Mesendoderm (in vitro differentiated cells): Measurements from ENCODE around the gene SPTBN4.
A peak's percentile ranks its signal among the peaks of the same experiment; 100 is the strongest.

Experiments
- DNase-seq: peaks from one replicate; pipeline ENCODE4 v3.0.0; 2013
- H2AK5ac ChIP-seq: 2 replicates; pipeline ENCODE4 v1.6.1; 2013; ENCODE audit warnings: low read length, inconsistent platforms
- H2BK120ac ChIP-seq: 2 replicates; pipeline ENCODE4 v1.6.1; 2013; ENCODE audit warnings: low read depth, mild to moderate bottlenecking, low read length, moderate library complexity, mixed read lengths
- H2BK15ac ChIP-seq: replicated peaks from 2 replicates; pipeline ENCODE4 v1.6.1; 2013; ENCODE audit warnings: low read depth, mild to moderate bottlenecking, moderate library complexity
- H2BK5ac ChIP-seq: 2 replicates; pipeline ENCODE4 v1.6.1; 2013; ENCODE audit warnings: low read length, inconsistent platforms
- H3K18ac ChIP-seq: 2 replicates; pipeline ENCODE4 v1.6.1; 2013; ENCODE audit warnings: mild to moderate bottlenecking, low read length, mixed read lengths
- H3K23ac ChIP-seq: one replicate; pipeline ENCODE4 v1.6.1; 2013; ENCODE audit warnings: low read length
- H3K27ac ChIP-seq: 2 replicates; pipeline ENCODE4 v1.5.1; 2013; ENCODE audit warnings: low read depth, mild to moderate bottlenecking, inconsistent platforms, low read length, moderate library complexity
- H3K27me3 ChIP-seq: 2 replicates; pipeline ENCODE4 v1.6.1; 2013; ENCODE audit warnings: low read length, control low read depth, mild to moderate bottlenecking, inconsistent platforms; ENCODE audit not compliant: insufficient read depth, poor library complexity
- H3K36me3 ChIP-seq: 2 replicates; pipeline ENCODE4 v1.6.1; 2013; ENCODE audit warnings: low read length, inconsistent platforms; ENCODE audit not compliant: control insufficient read depth, insufficient read depth
- H3K4ac ChIP-seq: one replicate; pipeline ENCODE4 v1.6.1; 2013; ENCODE audit warnings: low read depth, mild to moderate bottlenecking, low read length, moderate library complexity
- H3K4me1 ChIP-seq: 2 replicates; pipeline ENCODE4 v1.6.1; 2013; ENCODE audit warnings: low read depth, low read length, inconsistent platforms; ENCODE audit not compliant: control insufficient read depth
- H3K4me2 ChIP-seq: 2 replicates; pipeline ENCODE4 v1.6.1; 2013; ENCODE audit warnings: low read length
- H3K4me3 ChIP-seq: 2 replicates; pipeline ENCODE4 v1.5.1; 2013; ENCODE audit warnings: mild to moderate bottlenecking, low read length
- H3K56ac ChIP-seq: one replicate; pipeline ENCODE4 v1.6.1; 2013; ENCODE audit warnings: low read length
- H3K79me1 ChIP-seq: 2 replicates; pipeline ENCODE4 v1.6.1; 2013; ENCODE audit warnings: low read length, inconsistent platforms
- H3K79me2 ChIP-seq: 2 replicates; pipeline ENCODE4 v1.6.1; 2013; ENCODE audit warnings: mild to moderate bottlenecking, low read length; ENCODE audit not compliant: control insufficient read depth, insufficient read depth
- H3K9ac ChIP-seq: 2 replicates; pipeline ENCODE4 v1.6.1; 2013; ENCODE audit warnings: low read length, inconsistent platforms
- H4K5ac ChIP-seq: one replicate; pipeline ENCODE4 v1.6.1; 2013; ENCODE audit warnings: low read length
- H4K8ac ChIP-seq: one replicate; pipeline ENCODE4 v1.6.1; 2013; ENCODE audit warnings: low read depth, mild to moderate bottlenecking, control low read depth, low read length, moderate library complexity
- WGBS: extraction: QIAGEN DNeasy Blood & Tissue Kit; methylation state at CpG from one replicate; pipeline ENCODE4 v1.1.7; 2013; ENCODE audit warnings: low lambda C conversion rate, missing lambda C conversion rate; ENCODE audit not compliant: insufficient coverage; ENCODE audit errors: extremely low coverage; 5-methylcytosine and 5-hydroxymethylcytosine counted together

The SPTBN4 gene

DNA sequence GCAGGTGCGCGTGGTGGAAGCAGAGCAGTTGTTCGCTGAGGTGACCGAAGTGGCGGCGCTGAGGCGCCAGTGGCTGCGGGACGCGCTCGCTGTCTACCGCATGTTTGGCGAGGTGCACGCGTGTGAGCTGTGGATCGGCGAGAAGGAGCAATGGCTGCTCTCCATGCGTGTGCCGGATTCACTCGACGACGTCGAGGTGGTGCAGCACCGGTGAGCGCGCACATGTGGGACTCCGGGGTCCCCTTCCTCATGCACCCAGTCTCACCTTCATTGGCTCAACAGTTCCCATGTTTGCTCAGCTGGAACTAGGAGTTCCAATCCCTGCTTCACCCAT is 46.5 kb downstream of the SPTBN4 start:
- Histone ChIP-seq H3K79me2 (no peaks in the 10 kb centered on the region), H2BK5ac (no peak overlapping the region), H2BK15ac (no peak overlapping the region), H2AK5ac (no peak overlapping the region), H3K4me1 (no peaks in the 10 kb centered on the region), H4K5ac (no peak overlapping the region), H3K4me3 (no peak overlapping the region), H3K36me3 (no peaks in the 10 kb centered on the region), H3K4ac (no peak overlapping the region), H4K8ac (no peak overlapping the region), H3K79me1 (no peaks in the 10 kb centered on the region), H2BK120ac (no peak overlapping the region), H3K23ac (no peak overlapping the region), H3K27ac (no peak overlapping the region), H3K18ac (no peak overlapping the region), H3K27me3 (peaks cover 26% of the 10 kb centered on the region), H3K56ac (no peak overlapping the region), H3K4me2 (no peak overlapping the region), H3K9ac (no peak overlapping the region)
- WGBS, result no CpG with 5 or more reads among the region's 27 CpGs
- no peak for DNase-seq

DNA sequence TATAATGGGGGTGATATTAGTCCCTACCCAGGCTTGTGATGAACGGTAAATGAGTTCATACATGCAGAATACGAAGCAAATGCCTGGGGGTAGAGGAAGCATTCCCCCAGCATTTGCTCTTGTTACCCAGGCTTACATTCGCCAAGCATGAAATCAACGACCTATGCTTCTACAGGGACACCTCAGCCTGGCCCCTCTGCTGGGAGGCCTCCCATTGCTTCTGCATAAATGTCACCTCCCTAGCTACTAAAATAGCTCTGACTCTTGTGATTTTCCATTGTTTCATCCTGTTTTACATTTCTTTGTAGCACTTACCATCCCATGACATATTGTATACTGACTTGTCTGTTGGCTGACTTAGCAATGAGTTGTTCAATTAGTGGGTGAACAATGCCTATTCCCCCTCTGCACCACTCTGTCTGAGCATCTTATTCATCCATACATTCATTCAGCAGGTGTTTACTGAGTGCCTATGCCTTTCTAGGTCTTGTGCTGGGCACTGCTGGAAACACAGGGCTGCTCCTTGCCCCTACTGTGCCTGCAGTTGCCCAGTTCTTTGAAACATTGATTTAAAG is 47.0 kb downstream of the SPTBN4 start:
- no peak overlapping the region for H4K5ac ChIP-seq
- H3K36me3 ChIP-seq, result no peaks in the 10 kb centered on the region
- no peak overlapping the region for H2BK15ac ChIP-seq
- WGBS, result no CpG with 5 or more reads among the region's 4 CpGs
- H3K27ac ChIP-seq, result no peak overlapping the region
- no peak overlapping the region for H3K9ac ChIP-seq
- no peak overlapping the region for H2BK120ac ChIP-seq
- no peak for DNase-seq
- no peaks in the 10 kb centered on the region for H3K79me1 ChIP-seq
- no peak overlapping the region for H2AK5ac ChIP-seq
- no peak overlapping the region for H3K56ac ChIP-seq
- H3K23ac ChIP-seq, result no peak overlapping the region
- no peak overlapping the region for H3K4me3 ChIP-seq
- no peak overlapping the region for H4K8ac ChIP-seq
- H3K4ac ChIP-seq, result no peak overlapping the region
- peaks cover 26% of the 10 kb centered on the region for H3K27me3 ChIP-seq
- no peak overlapping the region for H3K4me2 ChIP-seq
- no peaks in the 10 kb centered on the region for H3K79me2 ChIP-seq
- no peak overlapping the region for H2BK5ac ChIP-seq
- no peaks in the 10 kb centered on the region for H3K4me1 ChIP-seq
- no peak overlapping the region for H3K18ac ChIP-seq

DNA sequence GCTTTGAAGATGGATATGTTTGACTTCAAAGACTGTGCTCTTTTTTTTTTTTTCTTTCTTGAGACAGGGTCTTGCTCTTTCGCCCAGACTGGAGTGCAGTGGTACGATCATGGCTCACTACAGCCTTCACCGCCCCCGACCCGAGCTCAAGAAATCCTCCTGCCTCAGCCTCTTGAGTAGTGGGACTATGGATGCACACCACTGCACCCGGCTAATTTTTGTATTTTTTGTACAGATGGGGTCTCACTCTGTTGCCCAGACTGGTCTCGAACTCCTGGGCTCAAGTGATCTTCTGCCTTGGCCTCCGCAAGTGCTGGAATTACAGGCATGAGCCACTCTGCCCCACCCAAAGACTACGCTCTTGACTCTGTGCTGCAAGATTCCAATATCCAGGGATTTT is 50.4 kb downstream of the SPTBN4 start:
- Histone ChIP-seq H4K5ac (no peak overlapping the region), H2BK15ac (no peak overlapping the region), H3K56ac (no peak overlapping the region), H4K8ac (no peak overlapping the region), H2BK120ac (no peak overlapping the region), H3K4ac (no peak overlapping the region), H3K23ac (no peak overlapping the region), H2AK5ac (no peak overlapping the region), H3K79me1 (no peaks in the 10 kb centered on the region), H2BK5ac (no peak overlapping the region), H3K4me3 (no peak overlapping the region), H3K4me1 (no peaks in the 10 kb centered on the region), H3K36me3 (no peaks in the 10 kb centered on the region), H3K9ac (no peak overlapping the region), H3K27me3 (peaks cover 34% of the 10 kb centered on the region), H3K79me2 (no peaks in the 10 kb centered on the region), H3K27ac (no peak overlapping the region), H3K4me2 (no peak overlapping the region), H3K18ac (no peak overlapping the region)
- DNase-seq, result no peak
- no CpG with 5 or more reads among the region's 9 CpGs for WGBS

DNA sequence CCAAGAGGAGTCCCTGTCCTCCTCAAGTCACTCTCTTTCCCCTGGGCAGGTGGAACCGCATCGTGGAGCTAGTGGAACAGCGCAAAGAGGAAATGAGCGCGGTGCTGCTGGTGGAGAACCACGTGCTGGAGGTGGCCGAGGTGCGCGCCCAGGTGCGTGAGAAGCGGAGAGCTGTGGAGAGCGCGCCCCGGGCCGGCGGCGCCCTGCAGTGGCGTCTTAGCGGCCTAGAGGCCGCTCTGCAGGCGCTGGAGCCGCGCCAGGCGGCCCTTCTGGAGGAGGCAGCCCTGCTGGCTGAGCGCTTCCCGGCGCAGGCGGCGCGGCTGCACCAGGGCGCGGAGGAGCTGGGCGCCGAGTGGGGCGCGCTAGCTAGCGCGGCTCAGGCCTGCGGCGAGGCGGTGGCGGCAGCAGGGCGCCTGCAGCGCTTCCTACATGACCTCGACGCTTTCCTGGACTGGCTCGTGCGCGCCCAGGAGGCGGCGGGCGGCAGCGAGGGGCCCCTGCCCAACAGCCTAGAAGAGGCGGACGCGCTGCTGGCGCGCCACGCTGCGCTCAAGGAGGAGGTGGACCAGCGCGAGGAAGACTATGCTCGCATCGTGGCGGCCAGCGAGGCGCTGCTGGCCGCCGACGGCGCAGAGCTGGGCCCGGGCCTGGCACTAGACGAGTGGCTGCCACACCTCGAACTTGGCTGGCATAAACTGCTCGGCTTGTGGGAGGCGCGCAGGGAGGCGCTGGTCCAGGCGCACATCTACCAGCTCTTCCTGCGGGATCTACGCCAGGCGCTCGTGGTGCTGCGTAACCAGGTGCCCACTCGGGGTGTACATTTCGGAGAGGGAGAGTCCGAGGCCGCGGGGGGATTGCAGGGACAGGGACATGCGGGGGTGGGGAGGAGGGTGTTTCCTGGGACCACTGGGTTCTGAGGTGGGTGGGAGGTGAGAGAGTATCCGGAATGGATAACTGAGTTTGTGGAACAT is 52.8 kb downstream of the SPTBN4 start:
- no peak overlapping the region for H3K4me2 ChIP-seq
- H3K36me3 ChIP-seq, result no peaks in the 10 kb centered on the region
- no peak overlapping the region for H3K27ac ChIP-seq
- no peak overlapping the region for H3K4ac ChIP-seq
- no peak overlapping the region for H2BK5ac ChIP-seq
- no peak overlapping the region for H2BK15ac ChIP-seq
- H3K56ac ChIP-seq, result no peak overlapping the region
- no peaks in the 10 kb centered on the region for H3K4me1 ChIP-seq
- no peak overlapping the region for H4K8ac ChIP-seq
- H3K4me3 ChIP-seq, result no peak overlapping the region
- peak; percentile 69 for DNase-seq
- no peaks in the 10 kb centered on the region for H3K79me1 ChIP-seq
- H2BK120ac ChIP-seq, result no peak overlapping the region
- H3K79me2 ChIP-seq, result no peaks in the 10 kb centered on the region
- H4K5ac ChIP-seq, result no peak overlapping the region
- peaks cover 17% of the 10 kb centered on the region for H3K27me3 ChIP-seq
- H3K18ac ChIP-seq, result no peak overlapping the region
- H3K23ac ChIP-seq, result no peak overlapping the region
- H3K9ac ChIP-seq, result no peak overlapping the region
- H2AK5ac ChIP-seq, result no peak overlapping the region
- WGBS, result no CpG with 5 or more reads among the region's 91 CpGs

DNA sequence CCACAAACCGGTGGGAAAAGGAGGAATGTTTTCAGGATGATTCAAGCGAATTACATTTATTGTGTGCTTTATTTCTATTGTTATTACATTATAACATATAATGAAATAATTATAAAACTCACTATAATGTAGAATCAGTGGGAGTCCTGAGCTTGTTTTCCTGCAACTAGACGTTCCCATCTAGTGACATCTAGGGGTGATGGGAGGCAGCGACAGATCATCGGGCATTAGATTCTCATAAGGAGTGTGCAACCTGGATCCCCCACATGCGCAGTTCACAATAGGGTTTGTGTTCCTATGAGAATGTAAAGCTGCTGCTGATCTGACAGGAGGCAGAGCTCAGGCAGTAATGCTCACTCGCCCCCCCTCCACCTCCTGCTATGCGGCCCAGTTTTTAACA is 54.5 kb downstream of the SPTBN4 start:
- no peaks in the 10 kb centered on the region for H3K79me1 ChIP-seq
- H2BK5ac ChIP-seq, result no peak overlapping the region
- H3K4me2 ChIP-seq, result no peak overlapping the region
- no peaks in the 10 kb centered on the region for H3K36me3 ChIP-seq
- peaks cover 17% of the 10 kb centered on the region for H3K27me3 ChIP-seq
- no peak overlapping the region for H3K18ac ChIP-seq
- H4K8ac ChIP-seq, result no peak overlapping the region
- H3K27ac ChIP-seq, result no peak overlapping the region
- no peak overlapping the region for H3K23ac ChIP-seq
- no peak overlapping the region for H2BK15ac ChIP-seq
- no peaks in the 10 kb centered on the region for H3K79me2 ChIP-seq
- H4K5ac ChIP-seq, result no peak overlapping the region
- no peak overlapping the region for H3K4ac ChIP-seq
- WGBS, result no CpG with 5 or more reads among the region's 8 CpGs
- H2BK120ac ChIP-seq, result no peak overlapping the region
- H3K9ac ChIP-seq, result no peak overlapping the region
- H3K56ac ChIP-seq, result no peak overlapping the region
- H2AK5ac ChIP-seq, result no peak overlapping the region
- H3K4me1 ChIP-seq, result no peaks in the 10 kb centered on the region
- no peak for DNase-seq
- H3K4me3 ChIP-seq, result no peak overlapping the region
